Measurements from ENCODE around the gene LYG1.
"Not testable (repeated sequence)": the region's sequence is repeated elsewhere in the genome, so short reads cannot be mapped to it uniquely, and the experiment has no call there.

Gene LYG1

GRCh38 chr2:99301097-99301496, at the start of gene LYG1:
Gene LYG1 (minus strand): TSS chr2:99301197. CDS start chr2:99295670, 5,527 bp downstream.
- DNase-seq (ENCODE audit: low read depth); H3K4me3 ChIP-seq (ENCODE audit: control insufficient read depth, low read depth, low read length): not testable (repeated sequence)

DNA sequence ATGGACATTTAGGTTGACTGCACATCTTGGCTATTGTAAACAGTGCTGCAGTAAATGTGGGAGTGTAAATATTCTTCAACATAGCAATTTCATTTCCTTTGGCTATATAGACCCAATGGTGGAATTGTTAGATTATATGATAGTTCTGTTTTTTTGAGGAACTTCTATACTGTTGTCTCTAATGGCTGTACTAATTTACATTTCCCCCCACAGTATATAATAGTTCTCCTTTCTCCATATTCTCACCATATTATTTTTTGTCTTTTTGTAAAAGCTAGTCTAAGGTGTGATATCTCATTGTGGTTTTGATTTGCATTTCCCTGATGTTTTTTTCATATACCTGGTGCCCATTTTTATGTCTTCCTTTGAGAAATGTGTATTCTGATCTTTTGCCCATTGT, 49.2 kb upstream of the LYG1 start:
- TF ChIP-seq, protein P1, sequence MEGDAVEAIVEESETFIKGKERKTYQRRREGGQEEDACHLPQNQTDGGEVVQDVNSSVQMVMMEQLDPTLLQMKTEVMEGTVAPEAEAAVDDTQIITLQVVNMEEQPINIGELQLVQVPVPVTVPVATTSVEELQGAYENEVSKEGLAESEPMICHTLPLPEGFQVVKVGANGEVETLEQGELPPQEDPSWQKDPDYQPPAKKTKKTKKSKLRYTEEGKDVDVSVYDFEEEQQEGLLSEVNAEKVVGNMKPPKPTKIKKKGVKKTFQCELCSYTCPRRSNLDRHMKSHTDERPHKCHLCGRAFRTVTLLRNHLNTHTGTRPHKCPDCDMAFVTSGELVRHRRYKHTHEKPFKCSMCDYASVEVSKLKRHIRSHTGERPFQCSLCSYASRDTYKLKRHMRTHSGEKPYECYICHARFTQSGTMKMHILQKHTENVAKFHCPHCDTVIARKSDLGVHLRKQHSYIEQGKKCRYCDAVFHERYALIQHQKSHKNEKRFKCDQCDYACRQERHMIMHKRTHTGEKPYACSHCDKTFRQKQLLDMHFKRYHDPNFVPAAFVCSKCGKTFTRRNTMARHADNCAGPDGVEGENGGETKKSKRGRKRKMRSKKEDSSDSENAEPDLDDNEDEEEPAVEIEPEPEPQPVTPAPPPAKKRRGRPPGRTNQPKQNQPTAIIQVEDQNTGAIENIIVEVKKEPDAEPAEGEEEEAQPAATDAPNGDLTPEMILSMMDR (conservative IDR thresholded peaks at IDR 0.05; ENCODE audit: control insufficient read depth, insufficient read depth, low read depth, low read length): no peak
- no peak overlapping the region for H3K4me3 ChIP-seq (ENCODE audit: control insufficient read depth, low read depth, low read length)

GRCh38 chr2:99348173-99348572, 47.2 kb upstream of the LYG1 start:
- H3K4me3 ChIP-seq (ENCODE audit: control insufficient read depth, low read depth, low read length): no peak overlapping the region
- TF ChIP-seq, protein P1 (conservative IDR thresholded peaks at IDR 0.05; ENCODE audit: control insufficient read depth, insufficient read depth, low read depth, low read length): no peak
- DNase-seq (ENCODE audit: low read depth): no peak

More for the DNA sequence above, 49.2 kb upstream of the LYG1 start:
- no peak for DNase-seq (ENCODE audit: low read depth)

DNA sequence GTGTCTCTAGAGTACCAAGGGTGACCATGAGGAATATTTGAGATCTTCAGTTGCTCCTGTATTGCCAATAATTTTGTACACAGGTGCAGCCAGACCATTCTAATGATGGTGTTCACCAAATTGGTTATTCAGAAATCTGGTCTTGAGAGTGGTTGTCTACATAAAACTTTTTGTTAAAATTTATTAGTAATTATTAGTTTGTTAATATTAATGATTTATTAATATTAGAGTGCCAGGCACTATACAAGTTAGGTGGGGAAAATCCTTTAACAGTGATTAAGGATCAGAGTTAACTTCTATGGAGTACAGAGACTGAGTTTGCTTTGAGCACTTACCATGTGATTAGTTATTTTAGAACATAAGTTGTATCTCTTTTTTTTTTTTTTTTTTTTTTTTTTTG, 45.2 kb upstream of the LYG1 start:
- DNase-seq (ENCODE audit: low read depth): no peak
- no peak overlapping the region for H3K4me3 ChIP-seq (ENCODE audit: control insufficient read depth, low read depth, low read length)
- TF ChIP-seq, protein P1 (conservative IDR thresholded peaks at IDR 0.05; ENCODE audit: control insufficient read depth, insufficient read depth, low read depth, low read length): no peak

GRCh38 chr2:99345446-99345845, 44.4 kb upstream of the LYG1 start:
- not testable (repeated sequence) for H3K4me3 ChIP-seq (ENCODE audit: control insufficient read depth, low read depth, low read length); DNase-seq (ENCODE audit: low read depth)

- DNase-seq (ENCODE audit: low read depth): no peak
- TF ChIP-seq, protein P1 (conservative IDR thresholded peaks at IDR 0.05; ENCODE audit: control insufficient read depth, insufficient read depth, low read depth, low read length): no peak
Measured at GRCh38 chr2:99342536-99342935, 41.5 kb upstream of the LYG1 start.

GRCh38 chr2:99340669-99341236, 39.8 kb upstream of the LYG1 start:
- no peak for DNase-seq (ENCODE audit: low read depth)
- no peak overlapping the region for H3K4me3 ChIP-seq (ENCODE audit: control insufficient read depth, low read depth, low read length)
- TF ChIP-seq, protein P1 (conservative IDR thresholded peaks at IDR 0.05; ENCODE audit: control insufficient read depth, insufficient read depth, low read depth, low read length): no peak

More at GRCh38 chr2:99342536-99342935, 41.5 kb upstream of the LYG1 start:
- H3K4me3 ChIP-seq (ENCODE audit: control insufficient read depth, low read depth, low read length): no peak overlapping the region

GRCh38 chr2:99338029-99338585, 37.1 kb upstream of the LYG1 start:
- peak; percentile 30 for DNase-seq (ENCODE audit: low read depth)
- H3K4me3 ChIP-seq (ENCODE audit: control insufficient read depth, low read depth, low read length): peak overlapping the region; percentile 88
- TF ChIP-seq, protein P1 (conservative IDR thresholded peaks at IDR 0.05; ENCODE audit: control insufficient read depth, insufficient read depth, low read depth, low read length): no peak
